Vagina (tissue), 2 donors: Measurements from ENCODE around the gene CLEC6A.

Experiments
- POLR2A ChIP-seq, 2 donors: fragments of 450-650 bp; IDR thresholded peaks; one replicate each; pipeline ENCODE4 v1.6.1; 2017; ENCODE audit warnings: antibody characterized with exemption in 2 of 2, mild to moderate bottlenecking in 2 of 2, moderate library complexity in 2 of 2
- TF ChIP-seq, protein P1 (sequence below), 3 experiments: fragments of 450-650 bp in 2 of 3; fragments of 200-600 bp in 1 of 3; sonication (generic) in 1 of 3; IDR thresholded peaks; one replicate each; pipeline ENCODE4 v1.5.1; 2017 to 2019; ENCODE audit warnings: antibody characterized with exemption in 3 of 3, mild to moderate bottlenecking in 2 of 3, moderate library complexity in 2 of 3

DNA sequence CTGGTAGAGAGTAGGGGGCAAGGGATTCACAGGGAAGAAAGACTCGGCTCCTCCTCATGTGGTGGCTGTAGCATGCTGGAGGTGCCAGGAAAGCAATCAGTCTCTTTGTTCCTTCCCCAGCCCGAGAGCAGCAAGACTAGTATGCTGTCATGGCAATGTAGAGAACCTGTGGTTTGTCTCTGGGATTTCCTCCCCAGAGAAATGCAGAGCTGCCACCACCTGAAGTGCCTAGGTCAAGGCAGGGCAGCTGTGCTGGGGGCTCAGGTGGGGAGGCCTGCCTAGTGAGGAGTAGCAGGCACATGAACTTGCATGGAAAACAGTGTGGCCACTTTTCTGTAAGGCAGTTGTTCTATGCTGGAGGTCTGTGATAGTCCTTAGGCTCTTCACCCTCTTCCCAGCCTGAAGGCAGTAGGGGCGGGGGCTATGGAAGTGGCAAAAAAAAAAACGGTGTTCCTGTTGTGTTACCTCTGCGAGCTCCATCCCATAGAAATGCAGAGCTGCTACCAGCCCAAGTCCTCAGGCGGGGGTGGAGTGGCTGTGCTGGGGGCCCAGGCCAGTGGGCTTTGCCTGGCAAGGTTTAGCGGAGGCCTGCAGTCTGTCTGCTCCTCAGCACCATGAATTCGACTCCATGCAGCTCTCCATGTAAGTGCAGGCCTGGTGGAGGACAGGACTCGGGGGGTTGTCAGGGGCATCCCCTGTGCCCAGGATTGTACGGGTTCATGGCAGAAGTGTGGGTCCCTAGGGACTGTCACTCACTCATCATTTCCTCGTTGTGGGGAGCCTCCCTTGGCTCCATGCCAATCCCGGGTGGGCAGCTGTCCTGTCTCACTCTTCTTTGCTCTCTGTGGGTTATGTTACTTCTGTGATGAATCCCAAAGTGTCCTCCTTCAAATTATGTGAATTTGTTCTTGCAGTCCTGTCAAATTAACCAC, 53.4 kb downstream of the CLEC6A start:
- TF ChIP-seq, protein P1, sequence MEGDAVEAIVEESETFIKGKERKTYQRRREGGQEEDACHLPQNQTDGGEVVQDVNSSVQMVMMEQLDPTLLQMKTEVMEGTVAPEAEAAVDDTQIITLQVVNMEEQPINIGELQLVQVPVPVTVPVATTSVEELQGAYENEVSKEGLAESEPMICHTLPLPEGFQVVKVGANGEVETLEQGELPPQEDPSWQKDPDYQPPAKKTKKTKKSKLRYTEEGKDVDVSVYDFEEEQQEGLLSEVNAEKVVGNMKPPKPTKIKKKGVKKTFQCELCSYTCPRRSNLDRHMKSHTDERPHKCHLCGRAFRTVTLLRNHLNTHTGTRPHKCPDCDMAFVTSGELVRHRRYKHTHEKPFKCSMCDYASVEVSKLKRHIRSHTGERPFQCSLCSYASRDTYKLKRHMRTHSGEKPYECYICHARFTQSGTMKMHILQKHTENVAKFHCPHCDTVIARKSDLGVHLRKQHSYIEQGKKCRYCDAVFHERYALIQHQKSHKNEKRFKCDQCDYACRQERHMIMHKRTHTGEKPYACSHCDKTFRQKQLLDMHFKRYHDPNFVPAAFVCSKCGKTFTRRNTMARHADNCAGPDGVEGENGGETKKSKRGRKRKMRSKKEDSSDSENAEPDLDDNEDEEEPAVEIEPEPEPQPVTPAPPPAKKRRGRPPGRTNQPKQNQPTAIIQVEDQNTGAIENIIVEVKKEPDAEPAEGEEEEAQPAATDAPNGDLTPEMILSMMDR (IDR thresholded peaks at IDR 0.05) = no peak
- TF ChIP-seq POLR2A (IDR thresholded peaks at IDR 0.05) = no peak
